ENCODE measurements around the gene TP63.

The TP63 gene

DNA sequence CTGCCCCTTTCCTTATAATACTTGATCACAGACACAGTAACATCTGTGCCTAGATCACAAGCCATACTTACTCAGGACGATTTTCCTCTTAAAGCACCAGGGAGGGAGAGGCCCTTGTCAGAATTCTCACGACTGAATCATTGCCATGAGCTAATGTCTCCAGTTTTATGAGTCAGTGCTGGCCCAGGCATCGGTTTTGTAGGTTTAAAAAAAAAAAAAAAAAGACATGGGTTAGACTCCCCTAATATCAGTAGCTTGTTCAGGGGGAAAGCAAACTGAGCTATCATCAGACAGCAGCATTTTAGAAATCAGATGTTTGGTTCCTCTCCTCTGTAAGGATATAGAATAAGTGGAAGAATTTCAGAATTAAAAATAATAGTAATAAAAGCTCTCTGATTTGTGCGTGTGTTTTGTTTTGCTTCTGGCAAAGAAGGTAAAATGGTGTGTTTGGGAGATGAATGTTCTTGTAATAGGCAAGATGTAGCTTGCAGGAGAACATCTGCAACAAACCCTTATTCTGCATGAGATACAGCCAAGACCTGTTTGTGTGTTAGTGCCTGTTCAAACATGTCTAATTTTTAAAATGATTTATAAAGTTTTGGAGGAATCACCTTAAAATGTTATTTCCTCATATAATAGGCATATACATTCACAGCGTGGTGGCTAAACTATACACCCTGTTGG is 193.6 kb downstream of the TP63 start:
- WGBS (ENCODE audit: insufficient coverage), result 79% methylated on average over 2 of the region's 5 CpGs
- CTCF ChIA-PET, result no interaction called here
- POLR2A ChIA-PET, result no interaction called here
- Histone ChIP-seq H3K9me3 (ENCODE audit: control extremely low read depth in 1 of 5, control insufficient read depth in 4 of 5, insufficient read depth in 2 of 5, low read depth in 1 of 5, low read length in 4 of 5) (no peaks in the 10 kb centered on the region), H3K27ac (ENCODE audit: insufficient read depth in 1 of 2, low read depth in 1 of 2, low read length in 2 of 2, poor library complexity in 1 of 2, severe bottlenecking in 2 of 2) (no peak overlapping the region), H3K36me3 (ENCODE audit: control insufficient read depth in 4 of 4, insufficient read depth in 4 of 4, low read length in 3 of 4) (no peaks in the 10 kb centered on the region), H3K4me1 (ENCODE audit: control extremely low read depth in 1 of 4, control insufficient read depth in 4 of 4, insufficient read depth in 4 of 4, low read length in 3 of 4) (no peaks in the 10 kb centered on the region), H3K27me3 (replicated peaks in 2 of 5; ENCODE audit: control insufficient read depth in 4 of 5, insufficient read depth in 5 of 5, low read length in 4 of 5) (no peaks in the 10 kb centered on the region), H3K4me3 (ENCODE audit: control insufficient read depth in 1 of 7, extremely low read depth in 1 of 7, insufficient read depth in 4 of 7, low read depth in 2 of 7, low read length in 6 of 7) (no peak overlapping the region)
- DNase-seq, result no peak

DNA sequence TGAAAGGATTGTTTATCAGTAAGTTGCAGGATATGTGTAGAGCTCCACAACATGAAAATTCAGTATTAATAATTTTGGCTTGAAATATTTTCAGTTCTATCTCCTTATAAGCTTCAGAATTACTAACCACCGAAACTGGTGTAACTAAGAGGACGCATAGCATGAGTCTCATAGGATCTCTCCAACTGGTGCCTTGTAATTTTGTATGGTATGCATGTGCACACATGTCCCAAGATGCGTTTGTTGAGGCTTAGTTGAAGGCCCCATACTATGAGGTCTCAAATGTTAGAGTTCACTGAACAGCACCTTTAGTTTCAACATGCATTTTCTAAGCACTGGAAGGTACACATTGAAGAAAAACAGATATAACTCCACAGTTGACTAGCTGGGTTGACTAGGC is 195.4 kb downstream of the TP63 start:
- CTCF ChIA-PET, result interaction anchor here (0.8 kb wide), 1 partner anchor 12 kb away, joined by 4 read pairs; no protein-coding TSS in a partner anchor
- DNase-seq, result no peak

DNA sequence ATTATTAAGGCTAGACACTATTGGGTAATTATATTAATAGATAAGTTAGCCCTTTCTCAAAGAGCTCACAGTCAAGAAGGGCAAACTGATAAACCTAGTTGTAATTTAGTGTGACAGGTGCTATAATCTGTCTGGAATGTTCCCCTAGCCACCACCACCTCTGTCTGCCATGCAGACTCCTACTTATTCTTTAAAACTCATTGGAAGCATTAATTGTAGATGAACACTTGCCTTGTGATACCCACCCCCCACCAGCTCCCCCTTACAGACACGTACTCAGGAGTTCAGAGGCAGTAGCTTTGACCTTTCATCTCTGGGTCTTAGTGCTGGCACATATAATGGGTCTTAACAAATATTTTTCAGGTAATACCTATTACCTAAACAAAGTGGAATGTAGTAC is 195.9 kb downstream of the TP63 start:
- H3K36me3 ChIP-seq (ENCODE audit: control insufficient read depth in 4 of 4, insufficient read depth in 4 of 4, low read length in 3 of 4), result no peaks in the 10 kb centered on the region
- H3K4me1 ChIP-seq (ENCODE audit: control extremely low read depth in 1 of 4, control insufficient read depth in 4 of 4, insufficient read depth in 4 of 4, low read length in 3 of 4), result no peaks in the 10 kb centered on the region
- no peak overlapping the region for H3K27ac ChIP-seq (ENCODE audit: insufficient read depth in 1 of 2, low read depth in 1 of 2, low read length in 2 of 2, poor library complexity in 1 of 2, severe bottlenecking in 2 of 2)
- no CpG with 5 or more reads among the region's 1 CpG for WGBS (ENCODE audit: insufficient coverage)
- no peaks in the 10 kb centered on the region for H3K27me3 ChIP-seq (replicated peaks in 2 of 5; ENCODE audit: control insufficient read depth in 4 of 5, insufficient read depth in 5 of 5, low read length in 4 of 5)
- DNase-seq, result no peak
- H3K4me3 ChIP-seq (ENCODE audit: control insufficient read depth in 1 of 7, extremely low read depth in 1 of 7, insufficient read depth in 4 of 7, low read depth in 2 of 7, low read length in 6 of 7), result no peak overlapping the region
- CTCF ChIA-PET, result no interaction called here
- POLR2A ChIA-PET, result no interaction called here
- no peaks in the 10 kb centered on the region for H3K9me3 ChIP-seq (ENCODE audit: control extremely low read depth in 1 of 5, control insufficient read depth in 4 of 5, insufficient read depth in 2 of 5, low read depth in 1 of 5, low read length in 4 of 5)

More for the DNA sequence above, 195.4 kb downstream of the TP63 start:
- Histone ChIP-seq H3K9me3 (ENCODE audit: control extremely low read depth in 1 of 5, control insufficient read depth in 4 of 5, insufficient read depth in 2 of 5, low read depth in 1 of 5, low read length in 4 of 5) (no peaks in the 10 kb centered on the region), H3K36me3 (ENCODE audit: control insufficient read depth in 4 of 4, insufficient read depth in 4 of 4, low read length in 3 of 4) (no peaks in the 10 kb centered on the region), H3K4me1 (ENCODE audit: control extremely low read depth in 1 of 4, control insufficient read depth in 4 of 4, insufficient read depth in 4 of 4, low read length in 3 of 4) (no peaks in the 10 kb centered on the region), H3K27ac (ENCODE audit: insufficient read depth in 1 of 2, low read depth in 1 of 2, low read length in 2 of 2, poor library complexity in 1 of 2, severe bottlenecking in 2 of 2) (no peak overlapping the region), H3K27me3 (replicated peaks in 2 of 5; ENCODE audit: control insufficient read depth in 4 of 5, insufficient read depth in 5 of 5, low read length in 4 of 5) (no peaks in the 10 kb centered on the region), H3K4me3 (ENCODE audit: control insufficient read depth in 1 of 7, extremely low read depth in 1 of 7, insufficient read depth in 4 of 7, low read depth in 2 of 7, low read length in 6 of 7) (no peak overlapping the region)
- POLR2A ChIA-PET, result no interaction called here
- WGBS (ENCODE audit: insufficient coverage), result 100% methylated on average over 2 of the region's 3 CpGs

GRCh38 chr3:189830401-189830800 is 199.2 kb downstream of the TP63 start:
- Histone ChIP-seq H3K4me3 (ENCODE audit: control insufficient read depth in 1 of 7, extremely low read depth in 1 of 7, insufficient read depth in 4 of 7, low read depth in 2 of 7, low read length in 6 of 7) (no peak overlapping the region), H3K4me1 (ENCODE audit: control extremely low read depth in 1 of 4, control insufficient read depth in 4 of 4, insufficient read depth in 4 of 4, low read length in 3 of 4) (no peaks in the 10 kb centered on the region), H3K9me3 (ENCODE audit: control extremely low read depth in 1 of 5, control insufficient read depth in 4 of 5, insufficient read depth in 2 of 5, low read depth in 1 of 5, low read length in 4 of 5) (no peaks in the 10 kb centered on the region), H3K27ac (ENCODE audit: insufficient read depth in 1 of 2, low read depth in 1 of 2, low read length in 2 of 2, poor library complexity in 1 of 2, severe bottlenecking in 2 of 2) (no peak overlapping the region), H3K27me3 (replicated peaks in 2 of 5; ENCODE audit: control insufficient read depth in 4 of 5, insufficient read depth in 5 of 5, low read length in 4 of 5) (peaks cover 0 to 2% (median 0%) of the 10 kb centered on the region in 5 experiments), H3K36me3 (ENCODE audit: control insufficient read depth in 4 of 4, insufficient read depth in 4 of 4, low read length in 3 of 4) (no peaks in the 10 kb centered on the region)
- no CpG with 5 or more reads among the region's 2 CpGs for WGBS (ENCODE audit: insufficient coverage)
- CTCF ChIA-PET, result no interaction called here
- DNase-seq, result no peak
- POLR2A ChIA-PET, result no interaction called here

- H3K27me3 ChIP-seq (replicated peaks in 2 of 5; ENCODE audit: control insufficient read depth in 4 of 5, insufficient read depth in 5 of 5, low read length in 4 of 5), result peaks cover 0 to 2% (median 0%) of the 10 kb centered on the region in 5 experiments
- ChIA-PET POLR2A (no interaction called here), CTCF (no interaction called here)
- no peak overlapping the region for H3K27ac ChIP-seq (ENCODE audit: insufficient read depth in 1 of 2, low read depth in 1 of 2, low read length in 2 of 2, poor library complexity in 1 of 2, severe bottlenecking in 2 of 2)
- H3K9me3 ChIP-seq (ENCODE audit: control extremely low read depth in 1 of 5, control insufficient read depth in 4 of 5, insufficient read depth in 2 of 5, low read depth in 1 of 5, low read length in 4 of 5), result no peaks in the 10 kb centered on the region
- no peak for DNase-seq
- no CpG with 5 or more reads among the region's 2 CpGs for WGBS (ENCODE audit: insufficient coverage)
- no peak overlapping the region for H3K4me3 ChIP-seq (ENCODE audit: control insufficient read depth in 1 of 7, extremely low read depth in 1 of 7, insufficient read depth in 4 of 7, low read depth in 2 of 7, low read length in 6 of 7)
- no peaks in the 10 kb centered on the region for H3K36me3 ChIP-seq (ENCODE audit: control insufficient read depth in 4 of 4, insufficient read depth in 4 of 4, low read length in 3 of 4)
- no peaks in the 10 kb centered on the region for H3K4me1 ChIP-seq (ENCODE audit: control extremely low read depth in 1 of 4, control insufficient read depth in 4 of 4, insufficient read depth in 4 of 4, low read length in 3 of 4)
Observed at GRCh38 chr3:189833266-189833665, 202.1 kb downstream of the TP63 start.

GRCh38 chr3:189833996-189834395 is 202.8 kb downstream of the TP63 start:
- Histone ChIP-seq H3K4me1 (ENCODE audit: control extremely low read depth in 1 of 4, control insufficient read depth in 4 of 4, insufficient read depth in 4 of 4, low read length in 3 of 4) (no peaks in the 10 kb centered on the region), H3K27me3 (replicated peaks in 2 of 5; ENCODE audit: control insufficient read depth in 4 of 5, insufficient read depth in 5 of 5, low read length in 4 of 5) (peaks cover 0 to 2% (median 0%) of the 10 kb centered on the region in 5 experiments), H3K36me3 (ENCODE audit: control insufficient read depth in 4 of 4, insufficient read depth in 4 of 4, low read length in 3 of 4) (no peaks in the 10 kb centered on the region), H3K27ac (ENCODE audit: insufficient read depth in 1 of 2, low read depth in 1 of 2, low read length in 2 of 2, poor library complexity in 1 of 2, severe bottlenecking in 2 of 2) (no peak overlapping the region), H3K4me3 (ENCODE audit: control insufficient read depth in 1 of 7, extremely low read depth in 1 of 7, insufficient read depth in 4 of 7, low read depth in 2 of 7, low read length in 6 of 7) (no peak overlapping the region), H3K9me3 (ENCODE audit: control extremely low read depth in 1 of 5, control insufficient read depth in 4 of 5, insufficient read depth in 2 of 5, low read depth in 1 of 5, low read length in 4 of 5) (no peaks in the 10 kb centered on the region)
- ChIA-PET CTCF (no interaction called here), POLR2A (no interaction called here)
- WGBS (ENCODE audit: insufficient coverage), result 97% methylated on average over 8 of the region's 8 CpGs
- DNase-seq, result no peak

DNA sequence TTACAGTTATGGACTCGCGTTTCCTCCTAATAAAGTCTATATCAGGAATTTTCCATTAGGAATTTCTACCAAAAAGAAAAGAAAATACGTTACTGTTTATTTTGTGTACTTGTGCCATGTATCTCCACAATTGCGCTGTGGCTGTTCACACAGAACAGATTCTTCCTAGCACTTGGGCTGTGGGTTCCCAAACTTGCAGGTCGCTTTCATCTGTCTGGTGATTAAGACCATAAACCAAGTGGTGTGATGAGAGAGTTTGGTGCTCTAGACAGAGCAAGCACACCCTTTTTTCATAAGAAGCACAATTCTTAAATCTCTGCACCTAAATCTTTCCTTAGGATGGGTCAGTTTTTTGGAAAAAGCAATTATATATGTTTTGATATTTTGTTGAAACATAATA is 203.3 kb downstream of the TP63 start:
- no peaks in the 10 kb centered on the region for H3K4me1 ChIP-seq (ENCODE audit: control extremely low read depth in 1 of 4, control insufficient read depth in 4 of 4, insufficient read depth in 4 of 4, low read length in 3 of 4)
- 100% methylated on average over 2 of the region's 5 CpGs for WGBS (ENCODE audit: insufficient coverage)

More for the DNA sequence above, 203.3 kb downstream of the TP63 start:
- no peaks in the 10 kb centered on the region for H3K36me3 ChIP-seq (ENCODE audit: control insufficient read depth in 4 of 4, insufficient read depth in 4 of 4, low read length in 3 of 4)
- peaks cover 0 to 2% (median 0%) of the 10 kb centered on the region in 5 experiments for H3K27me3 ChIP-seq (replicated peaks in 2 of 5; ENCODE audit: control insufficient read depth in 4 of 5, insufficient read depth in 5 of 5, low read length in 4 of 5)
- H3K9me3 ChIP-seq (ENCODE audit: control extremely low read depth in 1 of 5, control insufficient read depth in 4 of 5, insufficient read depth in 2 of 5, low read depth in 1 of 5, low read length in 4 of 5), result no peaks in the 10 kb centered on the region
- DNase-seq, result no peak
- CTCF ChIA-PET, result no interaction called here
- no peak overlapping the region for H3K27ac ChIP-seq (ENCODE audit: insufficient read depth in 1 of 2, low read depth in 1 of 2, low read length in 2 of 2, poor library complexity in 1 of 2, severe bottlenecking in 2 of 2)
- H3K4me3 ChIP-seq (ENCODE audit: control insufficient read depth in 1 of 7, extremely low read depth in 1 of 7, insufficient read depth in 4 of 7, low read depth in 2 of 7, low read length in 6 of 7), result no peak overlapping the region
- POLR2A ChIA-PET, result no interaction called here
